Measurements from ENCODE around the gene MRPL20.
"Not testable (repeated sequence)": the region's sequence is repeated elsewhere in the genome, so short reads cannot be mapped to it uniquely, and the experiment has no call there.

MRPL20 gene

GRCh38 chr1:1403653-1404052 is 3.4 kb downstream of the MRPL20 start:
- no peak for DNase-seq

GRCh38 chr1:1402901-1403392 is 4.1 kb downstream of the MRPL20 start:
- DNase-seq = not testable (repeated sequence)

- DNase-seq = peak; percentile 19
These were observed 4.8 kb downstream of the MRPL20 start for GRCh38 chr1:1402072-1402900.

- DNase-seq = no peak
These were observed 5.6 kb downstream of the MRPL20 start for GRCh38 chr1:1401457-1402010.

GRCh38 chr1:1400576-1401456 is 6.3 kb downstream of the MRPL20 start:
- DNase-seq = no peak

GRCh38 chr1:1399872-1400575 is 7.1 kb downstream of the MRPL20 start:
- DNase-seq = no peak

GRCh38 chr1:1399187-1399871 is 7.8 kb downstream of the MRPL20 start, which contains the start of gene CCNL2:
TSS of gene CCNL2 (minus strand) at chr1:1399335. CDS start at chr1:1399306, 29 bp downstream.
- peak; percentile 98 for DNase-seq

GRCh38 chr1:1398677-1399186 is 8.4 kb downstream of the MRPL20 start:
- no peak for DNase-seq

GRCh38 chr1:1397839-1398523 is 9.1 kb downstream of the MRPL20 start:
- no peak for DNase-seq

GRCh38 chr1:1395166-1395565 is 11.9 kb downstream of the MRPL20 start:
- no peak for DNase-seq

GRCh38 chr1:1394116-1394515 is 13.0 kb downstream of the MRPL20 start:
- no peak for DNase-seq

- no peak for DNase-seq
These were observed 13.7 kb downstream of the MRPL20 start for GRCh38 chr1:1393428-1393827.

- DNase-seq = no peak
These were observed 14.1 kb downstream of the MRPL20 start for GRCh38 chr1:1393014-1393413.

- no peak for DNase-seq
These were observed 15.9 kb downstream of the MRPL20 start for GRCh38 chr1:1391225-1391624.

- DNase-seq = no peak
These were observed 16.4 kb downstream of the MRPL20 start for GRCh38 chr1:1390675-1391074.

GRCh38 chr1:1388078-1388472 is 19.0 kb downstream of the MRPL20 start:
- no peak for DNase-seq

- DNase-seq = no peak
These were observed 19.7 kb downstream of the MRPL20 start for GRCh38 chr1:1387098-1388077.

- DNase-seq = no peak
These were observed 21.2 kb downstream of the MRPL20 start for GRCh38 chr1:1385931-1386330.

- DNase-seq = not testable (repeated sequence)
These were observed 21.8 kb downstream of the MRPL20 start for GRCh38 chr1:1385339-1385738.

GRCh38 chr1:1381294-1381693 is 25.8 kb downstream of the MRPL20 start:
- DNase-seq = no peak
